Endothelial cell of hepatic sinusoid (primary cell): ENCODE measurements around the gene B3GAT1.
"Not testable (repeated sequence)": the region's sequence is repeated elsewhere in the genome, so short reads cannot be mapped to it uniquely, and the experiment has no call there.

Source experiments
- in situ Hi-C: cut with HindIII; loops from 2 replicates; pipeline ENCODE4 v1.10.0; 2017; ENCODE audit warnings: low sequenced_read_pairs

Gene B3GAT1

GRCh38 chr11:134412203-134413042 lies at the start of gene B3GAT1:
Gene B3GAT1, minus strand, starts transcription at chr11:134412242. Its CDS starts 24,583 bp downstream, at chr11:134387659.
- in situ Hi-C loops = no loop called here

GRCh38 chr11:134461621-134462020 lies 49.6 kb upstream of the B3GAT1 start:
- in situ Hi-C loops = no loop called here

- in situ Hi-C loops = no loop called here
These were observed 48.8 kb upstream of the B3GAT1 start for GRCh38 chr11:134460881-134461280.

DNA sequence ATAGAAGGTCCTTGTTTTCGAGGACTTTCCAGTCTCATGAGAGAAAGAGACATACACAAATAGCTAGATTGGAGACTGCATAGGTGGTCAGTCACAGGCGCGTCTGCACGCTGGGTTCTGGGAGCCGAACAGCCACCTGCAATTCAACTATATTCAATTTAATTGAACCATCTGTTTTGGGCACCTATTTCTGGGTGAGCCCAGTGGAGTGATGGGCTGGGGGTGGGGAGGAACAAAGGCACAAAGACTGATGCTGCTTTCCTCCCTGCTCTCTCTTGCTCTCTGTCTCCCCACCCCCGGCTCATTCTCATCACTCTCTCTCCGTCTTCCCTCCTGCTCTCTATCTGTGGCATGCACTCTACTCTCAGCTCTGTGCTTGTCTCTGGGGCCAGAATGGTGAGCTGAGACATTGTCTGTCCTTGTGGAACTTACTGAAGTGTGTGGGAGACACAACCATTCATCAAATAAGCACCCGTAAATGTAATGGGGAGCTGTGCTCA lies 48.1 kb upstream of the B3GAT1 start:
- in situ Hi-C loops = no loop called here

GRCh38 chr11:134459246-134460061 lies 47.4 kb upstream of the B3GAT1 start:
- in situ Hi-C loops = no loop called here

DNA sequence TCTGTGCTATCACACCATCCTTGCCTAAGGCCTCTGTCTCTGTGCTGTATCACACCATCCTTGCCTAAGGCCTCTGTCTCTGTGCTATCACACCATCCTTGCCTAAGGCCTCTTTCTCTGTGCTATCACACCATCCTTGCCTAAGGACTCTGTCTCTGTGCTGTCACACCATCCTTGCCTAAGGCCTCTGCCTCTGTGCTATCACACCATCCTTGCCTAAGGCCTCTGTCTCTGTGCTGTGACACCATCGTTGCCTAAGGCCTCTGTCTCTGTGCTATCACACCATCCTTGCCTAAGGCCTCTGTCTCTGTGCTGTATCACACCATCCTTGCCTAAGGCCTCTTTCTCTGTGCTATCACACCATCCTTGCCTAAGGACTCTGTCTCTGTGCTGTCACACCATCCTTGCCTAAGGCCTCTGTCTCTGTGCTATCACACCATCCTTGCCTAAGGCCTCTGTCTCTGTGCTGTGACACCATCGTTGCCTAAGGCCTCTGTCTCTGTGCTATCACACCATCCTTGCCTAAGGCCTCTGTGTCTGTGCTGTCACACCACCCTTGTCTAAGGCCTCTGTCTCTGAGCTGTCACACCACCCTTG lies 45.5 kb upstream of the B3GAT1 start:
- in situ Hi-C loops = not testable (repeated sequence)

DNA sequence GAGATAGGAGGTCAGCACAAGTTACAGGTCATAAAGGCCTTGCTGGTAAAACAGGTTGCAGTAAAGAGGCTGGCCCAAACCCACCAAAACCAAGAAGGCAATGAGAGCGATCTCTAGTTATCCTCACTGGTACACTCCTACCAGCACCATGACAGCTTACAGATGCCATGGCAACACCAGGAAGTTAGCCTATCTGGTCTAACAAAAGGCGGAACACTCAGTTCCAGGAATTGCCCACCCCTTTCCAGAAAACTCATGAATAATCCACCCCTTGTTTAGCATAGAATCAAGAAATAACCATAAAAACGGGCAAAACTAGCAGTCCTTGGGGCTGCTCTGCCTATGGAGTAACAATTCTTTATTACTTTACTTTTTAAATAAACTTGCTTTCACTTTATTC lies 43.5 kb upstream of the B3GAT1 start:
- in situ Hi-C loops = no loop called here

- in situ Hi-C loops = no loop called here
These were observed 42.2 kb upstream of the B3GAT1 start for GRCh38 chr11:134454146-134454690.

- in situ Hi-C loops = no loop called here
These were observed 41.4 kb upstream of the B3GAT1 start for GRCh38 chr11:134453441-134453840.

DNA sequence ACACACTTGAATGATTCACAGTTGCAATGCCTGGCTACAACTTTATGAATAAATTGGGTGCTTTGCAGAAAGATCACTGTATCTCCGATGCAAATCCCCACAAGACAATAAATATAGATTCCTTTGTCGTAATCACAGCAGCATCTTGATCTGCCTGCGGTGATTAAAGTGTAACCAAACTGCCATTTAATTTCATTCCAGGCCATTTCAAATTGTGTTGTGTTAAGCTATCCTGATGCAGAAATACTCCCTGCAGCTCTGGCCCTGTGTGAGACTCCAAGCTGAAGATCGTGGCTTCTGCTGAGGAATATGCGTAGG lies 40.8 kb upstream of the B3GAT1 start:
- in situ Hi-C loops = no loop called here

DNA sequence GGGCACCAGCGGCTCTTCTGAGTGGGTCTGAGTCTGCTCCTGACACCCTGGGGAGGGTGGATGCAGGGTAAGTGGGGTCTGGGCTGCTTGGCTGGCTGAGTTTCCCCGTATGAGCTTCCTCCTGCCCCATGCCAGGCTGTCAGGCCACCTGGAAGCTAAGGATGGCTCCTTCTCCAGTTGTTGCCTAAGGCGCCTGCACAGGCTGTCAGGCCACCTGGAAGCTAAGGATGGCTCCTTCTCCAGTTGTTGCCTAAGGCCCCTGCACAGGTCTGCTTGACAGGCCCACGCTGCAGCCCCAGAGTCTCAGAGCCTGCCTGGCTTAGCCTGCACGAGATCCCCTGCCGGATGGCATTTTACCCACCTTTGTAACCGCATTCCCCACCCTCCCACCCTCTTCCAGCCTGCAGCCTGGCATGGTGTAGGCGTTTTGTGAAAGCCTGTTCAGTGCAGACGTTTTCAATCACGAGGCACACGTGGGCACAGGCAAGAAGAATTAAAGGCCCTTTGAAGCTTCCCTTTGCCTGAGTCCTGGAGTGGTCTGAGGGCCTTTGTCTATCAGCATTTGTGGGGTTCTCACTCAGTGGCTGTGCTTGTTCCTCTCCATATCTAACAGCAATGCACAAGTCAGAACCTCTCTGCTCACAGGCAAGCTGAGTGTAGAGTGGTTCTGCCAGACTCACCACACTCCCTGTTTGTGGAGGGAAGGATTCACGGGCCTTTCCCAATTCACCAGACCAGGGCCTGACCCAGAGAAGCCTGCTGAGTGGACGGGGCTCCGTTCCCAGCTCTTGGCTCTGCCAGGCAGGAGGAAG lies 40.2 kb upstream of the B3GAT1 start:
- in situ Hi-C loops = no loop called here

DNA sequence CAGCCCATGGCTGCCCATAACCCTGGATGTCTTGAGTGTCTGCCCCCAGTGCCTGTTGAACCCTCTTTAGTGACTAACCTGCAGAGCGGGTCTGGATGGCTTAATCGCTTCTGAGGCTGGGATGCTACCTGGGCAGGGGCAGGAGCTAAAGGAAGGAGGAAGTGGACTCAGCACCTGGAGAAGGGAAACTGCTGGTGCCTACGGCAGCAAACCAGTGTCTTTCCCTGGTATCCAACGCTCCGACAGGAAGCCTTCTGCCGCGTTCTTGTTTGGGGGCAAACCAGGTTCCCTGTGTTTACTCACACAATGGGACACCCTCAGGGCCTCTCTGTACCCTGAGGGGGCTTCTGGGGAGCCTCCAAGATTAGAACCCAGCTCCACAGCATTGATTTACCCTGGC lies 38.1 kb upstream of the B3GAT1 start:
- in situ Hi-C loops = no loop called here

DNA sequence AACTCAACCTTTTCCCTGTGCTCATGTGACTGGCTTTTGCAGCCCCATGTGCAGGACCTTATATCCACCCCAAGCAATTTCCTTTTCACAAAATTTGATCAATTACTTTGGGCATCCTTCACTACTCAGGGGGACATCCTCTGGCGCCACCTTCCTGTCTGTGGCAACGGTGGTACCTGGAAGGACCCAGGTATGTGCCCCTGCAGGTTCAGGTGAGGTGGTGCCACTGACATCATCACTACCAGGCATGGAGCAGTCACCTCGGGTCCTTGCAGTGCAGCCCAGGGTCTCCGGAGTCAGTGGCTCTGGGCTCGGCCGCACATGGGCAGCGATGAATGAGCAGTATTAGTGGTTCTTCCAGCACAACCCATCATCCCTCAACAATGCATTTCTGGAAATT lies 37.7 kb upstream of the B3GAT1 start:
- in situ Hi-C loops = no loop called here

GRCh38 chr11:134449051-134449450 lies 37.0 kb upstream of the B3GAT1 start:
- in situ Hi-C loops = no loop called here

DNA sequence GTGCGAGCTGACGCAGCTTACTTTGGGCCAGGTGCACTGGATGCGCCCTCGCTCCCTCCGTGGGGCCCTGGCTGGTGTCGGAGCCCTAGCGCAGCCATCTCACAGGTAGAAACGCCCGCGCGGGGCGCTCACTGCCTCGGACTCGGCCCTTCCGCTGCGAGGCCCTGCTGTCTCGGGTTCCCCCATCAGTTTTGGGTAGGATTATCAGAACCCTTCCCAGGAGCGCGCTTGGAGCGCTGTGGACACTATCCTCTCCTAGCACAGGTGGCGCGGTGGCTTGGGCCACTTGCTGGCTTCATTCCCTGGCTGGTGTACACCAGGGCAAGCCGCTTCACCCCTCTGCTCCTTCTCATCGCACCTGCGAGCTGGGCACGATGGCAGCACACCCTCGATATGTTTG lies 35.7 kb upstream of the B3GAT1 start:
- in situ Hi-C loops = no loop called here

DNA sequence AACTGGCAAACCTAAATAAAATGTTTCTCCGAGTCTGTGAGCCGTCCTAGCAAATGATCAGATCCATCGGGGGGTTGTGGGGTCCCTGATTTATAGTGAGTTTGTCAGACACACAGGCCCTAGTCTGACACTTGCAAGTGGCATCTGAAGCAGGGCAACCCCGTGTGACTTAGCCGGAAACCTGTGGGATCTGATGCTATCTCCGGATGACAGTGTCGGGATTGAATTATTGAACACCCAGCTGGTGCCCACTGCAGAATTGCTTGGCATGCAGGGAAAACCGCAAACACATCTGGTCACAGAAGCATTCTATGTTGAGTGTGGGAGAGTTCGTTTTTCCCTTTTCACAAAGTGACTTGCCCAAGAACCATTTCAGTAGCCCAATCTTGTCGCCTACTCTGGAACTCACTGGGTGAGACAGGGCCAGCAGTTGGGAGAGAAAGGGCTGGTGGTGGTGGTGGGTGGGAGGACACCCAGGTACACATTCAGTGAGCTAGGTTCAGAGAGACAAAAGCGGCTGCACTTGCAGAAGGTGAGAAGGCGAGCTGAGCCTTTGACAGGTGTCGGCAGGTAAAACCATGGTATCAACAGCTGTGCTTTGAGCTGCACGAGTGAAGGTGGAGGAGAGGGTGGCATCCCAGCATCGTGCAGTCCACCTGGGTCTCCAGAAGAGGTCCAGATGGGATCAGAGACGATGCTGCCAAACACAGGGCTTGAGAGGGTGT lies 33.7 kb upstream of the B3GAT1 start:
- in situ Hi-C loops = no loop called here

DNA sequence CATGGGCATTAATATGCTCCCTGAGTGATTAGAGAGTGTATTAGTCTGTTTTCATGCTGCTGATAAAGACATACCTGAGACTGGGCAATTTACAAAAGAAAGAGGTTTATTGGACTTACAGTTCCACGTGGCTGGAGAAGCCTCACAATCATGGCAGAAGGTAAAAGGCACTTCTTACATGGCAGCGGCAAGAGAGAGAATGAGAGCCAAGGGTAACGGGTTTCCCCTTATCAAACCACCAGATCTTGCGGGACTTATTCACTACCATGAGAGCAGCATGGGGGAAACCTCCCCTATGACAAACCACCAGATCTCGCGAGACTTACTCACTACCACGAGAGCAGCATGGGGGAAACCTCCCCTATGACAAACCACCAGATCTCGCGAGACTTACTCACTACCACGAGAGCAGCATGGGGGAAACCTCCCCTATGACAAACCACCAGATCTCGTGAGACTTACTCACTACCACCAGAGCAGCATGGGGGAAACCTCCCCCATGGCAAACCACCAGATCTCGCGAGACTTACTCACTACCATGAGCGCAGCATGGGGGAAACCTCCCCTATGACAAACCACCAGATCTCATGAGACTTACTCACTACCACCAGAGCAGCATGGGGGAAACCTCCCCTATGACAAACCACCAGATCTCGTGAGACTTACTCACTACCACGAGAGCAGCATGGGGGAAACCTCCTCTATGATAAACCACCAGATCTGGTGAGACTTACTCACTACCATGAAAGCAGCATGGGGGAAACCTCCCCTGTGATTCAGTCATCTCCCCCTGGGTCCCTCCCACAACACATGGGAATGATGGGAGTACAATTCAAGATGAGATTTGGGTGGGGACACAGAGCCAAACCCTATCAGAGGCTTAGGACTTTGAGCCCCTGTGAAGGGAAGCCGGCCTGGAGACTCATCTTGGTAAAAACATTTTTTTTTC lies 32.4 kb upstream of the B3GAT1 start:
- in situ Hi-C loops = not testable (repeated sequence)

GRCh38 chr11:134443246-134443645 lies 31.2 kb upstream of the B3GAT1 start:
- in situ Hi-C loops = no loop called here

DNA sequence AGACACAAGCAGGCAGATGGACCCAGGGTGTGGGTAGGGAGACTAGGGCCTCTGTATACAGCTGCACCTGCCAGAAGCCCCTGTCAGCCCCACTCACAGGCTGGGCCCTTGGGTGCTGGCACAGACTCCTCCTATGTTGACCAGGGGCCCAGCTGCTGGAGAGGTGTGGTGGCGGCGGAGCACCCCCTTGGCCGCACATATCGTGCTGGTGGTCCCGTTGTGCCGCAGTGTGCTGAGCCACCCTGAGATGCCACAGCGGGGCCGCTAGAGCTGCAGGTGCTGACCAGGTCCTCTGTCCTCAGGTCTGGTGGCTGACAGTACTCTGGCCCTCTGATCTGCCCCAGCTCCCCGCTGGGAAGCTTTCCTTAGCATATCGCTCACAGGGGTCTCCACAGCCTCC lies 30.2 kb upstream of the B3GAT1 start:
- in situ Hi-C loops = no loop called here
